ACHN (cell line): ENCODE measurements around the gene OLFM1.

Experiments used
- DNase-seq: peaks from one replicate; pipeline ENCODE4 v3.0.0-alpha.2; 2015
- in situ Hi-C: cut with HindIII; loops from 2 replicates; pipeline ENCODE4 v1.10.0; 2017; ENCODE audit warnings: low sequenced_read_pairs, low pct_ligation_motif_present, low pct_unique_long_range_greater_than_20kb

OLFM1 gene

DNA sequence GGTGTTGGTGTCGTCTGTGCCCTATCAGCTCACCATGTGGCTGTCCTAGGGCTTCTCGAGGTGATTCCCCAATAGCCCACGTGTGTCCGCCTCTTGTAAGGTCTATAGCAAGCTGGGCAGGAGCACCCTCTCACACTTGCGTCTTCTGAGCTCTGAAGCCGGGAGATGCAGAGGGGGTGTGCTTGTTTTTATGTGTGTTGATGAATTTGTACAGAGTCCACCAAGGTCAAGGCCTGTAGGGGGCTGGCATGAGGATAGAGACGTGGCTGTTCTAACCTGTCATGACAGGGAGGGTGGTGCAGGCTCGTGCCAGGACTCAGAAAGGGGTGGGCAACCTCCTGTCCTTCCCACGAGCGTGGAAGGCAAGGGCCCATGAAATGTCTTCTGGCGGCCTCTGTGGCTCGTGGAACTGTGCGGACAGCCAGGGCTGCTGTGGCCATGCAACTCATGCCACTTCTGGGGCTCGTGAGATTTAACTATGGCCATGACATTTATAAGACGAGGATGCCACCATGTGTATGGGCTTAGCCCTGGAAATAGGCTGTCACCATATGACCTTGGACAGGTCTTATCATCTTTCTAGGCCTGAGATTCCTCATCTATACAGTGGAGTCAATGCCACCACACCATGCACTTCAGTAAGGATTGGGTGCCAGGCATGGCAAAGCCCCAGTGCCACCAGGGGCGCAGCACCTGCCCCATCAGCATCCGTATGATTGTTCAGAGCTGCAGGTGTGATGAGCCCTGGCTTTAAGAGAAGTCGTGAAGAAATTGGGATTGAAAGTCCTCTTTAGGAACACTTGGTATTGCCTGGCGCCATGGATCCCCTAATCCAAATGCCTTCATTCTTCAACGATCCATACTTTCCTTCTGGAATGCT, 2.3 kb upstream of the OLFM1 start:
- no peak for DNase-seq
- in situ Hi-C loops: no loop called here

DNA sequence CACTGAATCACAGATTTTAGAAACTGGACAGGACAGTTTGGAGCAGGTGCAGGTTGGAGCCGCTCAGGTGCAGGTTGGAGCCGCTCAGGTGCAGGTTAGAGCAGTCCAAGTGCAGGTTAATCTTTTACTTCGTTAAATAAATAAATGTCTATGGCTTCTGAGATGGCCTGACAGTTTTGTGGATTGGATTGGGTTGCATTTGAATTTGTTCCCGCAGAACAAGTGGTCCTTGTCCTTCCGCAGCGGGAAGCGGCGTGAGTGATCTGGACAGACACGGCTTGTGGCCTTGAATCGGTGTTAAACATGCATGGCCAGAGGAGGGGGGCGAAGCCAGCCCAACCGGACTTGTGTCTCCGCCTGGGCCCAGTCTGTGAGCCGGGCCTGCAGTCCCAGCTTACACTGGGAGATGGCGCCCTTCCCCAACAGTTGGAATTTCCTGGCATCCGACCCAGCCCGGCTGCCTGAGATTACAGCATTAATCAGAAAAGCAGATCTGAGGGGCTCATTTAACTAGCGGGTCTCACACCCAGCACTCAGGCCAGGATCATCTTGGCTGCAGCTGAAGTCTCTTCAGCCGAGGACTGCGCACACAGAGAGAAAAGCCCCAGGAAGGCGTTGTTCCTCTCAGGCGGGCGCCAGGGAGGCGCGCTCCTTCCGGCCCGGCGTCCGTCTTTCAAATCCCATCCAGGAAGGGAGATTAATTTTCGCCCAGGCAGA, 1.5 kb upstream of the OLFM1 start:
- DNase-seq: peak; percentile 51
- in situ Hi-C loops: no loop called here

DNA sequence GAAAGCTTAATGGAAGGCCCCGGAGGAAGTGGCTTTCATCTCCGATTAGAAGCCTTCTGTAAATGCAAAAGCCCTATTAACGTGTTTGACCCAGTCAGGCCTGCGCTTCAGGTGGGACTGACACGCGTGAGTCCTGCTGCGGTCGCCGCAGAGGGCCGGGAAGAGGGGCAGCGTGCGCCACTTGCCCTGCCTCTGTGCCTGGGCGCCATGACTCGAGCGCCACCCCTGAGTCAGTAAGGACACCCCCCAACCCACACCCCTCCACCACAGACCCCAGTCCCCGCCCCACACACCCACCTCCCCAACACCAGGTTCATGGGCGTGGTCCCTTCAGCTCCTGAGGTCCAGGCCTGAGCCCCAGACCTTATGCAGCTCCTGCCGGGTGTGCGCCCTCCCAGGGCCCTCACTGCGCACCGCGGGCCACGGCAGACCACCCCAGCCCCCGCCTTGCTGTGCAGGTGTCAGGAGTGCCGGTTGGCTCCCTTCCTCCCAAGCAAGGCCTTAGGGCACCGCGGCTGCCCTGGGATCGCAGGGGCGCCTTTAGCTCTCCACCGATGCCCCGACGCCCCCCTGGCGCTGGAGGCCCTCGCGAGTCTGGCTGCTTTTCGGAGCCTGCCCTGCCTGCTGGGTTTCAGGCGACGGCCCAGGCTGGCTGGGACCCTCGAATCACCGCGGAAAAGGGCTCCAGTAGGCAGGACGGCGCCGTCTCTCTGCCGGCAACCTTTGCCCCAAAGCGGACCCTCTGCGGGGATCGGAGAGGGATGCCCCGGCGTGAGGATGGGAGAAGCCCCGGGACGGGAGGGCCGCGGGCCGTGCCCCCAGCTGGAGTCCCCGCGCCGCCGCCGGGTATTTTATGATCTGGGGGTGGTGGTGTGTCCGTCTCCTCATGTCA, 625 bp upstream of the OLFM1 start:
- in situ Hi-C loops: no loop called here
- no peak for DNase-seq

DNA sequence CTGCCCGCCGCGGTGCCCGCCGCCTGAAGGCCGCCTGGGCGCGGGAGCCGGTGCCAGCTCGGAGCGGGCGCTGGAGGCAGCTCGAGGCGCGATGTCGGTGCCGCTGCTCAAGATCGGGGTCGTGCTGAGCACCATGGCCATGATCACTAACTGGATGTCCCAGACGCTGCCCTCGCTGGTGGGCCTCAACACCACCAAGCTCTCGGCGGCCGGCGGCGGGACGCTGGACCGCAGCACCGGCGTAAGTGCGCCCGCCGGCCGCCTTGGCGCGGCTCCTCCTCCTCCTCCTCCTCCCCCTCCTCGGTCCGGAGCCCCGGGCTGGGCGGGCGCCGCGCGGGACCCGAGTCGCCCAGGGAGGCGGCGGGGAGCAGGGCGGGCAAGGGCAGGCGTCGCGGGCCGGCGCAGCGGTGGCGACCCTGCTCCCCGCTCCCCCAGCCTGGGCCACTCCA, 455 bp downstream of the OLFM1 start:
- in situ Hi-C loops: no loop called here
- no peak for DNase-seq

DNA sequence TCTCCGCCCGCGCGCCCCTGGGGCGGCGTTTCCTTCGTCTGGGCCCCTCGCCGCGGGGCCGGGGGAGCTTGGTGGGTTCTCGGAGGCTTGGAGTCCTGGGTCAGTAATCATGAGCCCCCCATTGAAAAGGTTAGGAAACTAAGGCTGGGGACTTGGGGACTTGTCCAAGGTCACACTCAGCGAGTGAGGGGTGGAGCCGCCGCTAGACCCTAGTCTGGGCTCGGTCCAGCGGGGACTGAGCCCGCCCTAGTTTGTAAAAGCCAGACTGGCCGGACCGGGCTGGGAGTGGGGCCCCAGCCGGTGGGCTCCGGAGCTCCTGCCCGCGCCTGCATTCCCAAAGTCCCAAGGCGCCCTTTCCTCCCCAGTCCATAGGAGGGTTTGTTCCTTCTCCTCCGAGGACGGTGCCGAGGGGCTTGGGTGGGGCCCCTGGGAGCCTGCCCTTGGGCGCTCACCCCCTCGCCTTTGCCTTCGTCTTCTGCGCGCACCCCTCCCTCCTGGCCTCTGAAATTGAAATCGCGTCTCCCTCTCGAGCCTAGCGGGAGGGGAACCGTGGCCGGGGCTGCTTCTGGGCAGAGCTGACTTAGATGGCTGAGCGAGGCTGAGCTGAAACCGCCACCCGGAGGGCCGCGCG, 995 bp downstream of the OLFM1 start:
- in situ Hi-C loops: no loop called here
- no peak for DNase-seq

DNA sequence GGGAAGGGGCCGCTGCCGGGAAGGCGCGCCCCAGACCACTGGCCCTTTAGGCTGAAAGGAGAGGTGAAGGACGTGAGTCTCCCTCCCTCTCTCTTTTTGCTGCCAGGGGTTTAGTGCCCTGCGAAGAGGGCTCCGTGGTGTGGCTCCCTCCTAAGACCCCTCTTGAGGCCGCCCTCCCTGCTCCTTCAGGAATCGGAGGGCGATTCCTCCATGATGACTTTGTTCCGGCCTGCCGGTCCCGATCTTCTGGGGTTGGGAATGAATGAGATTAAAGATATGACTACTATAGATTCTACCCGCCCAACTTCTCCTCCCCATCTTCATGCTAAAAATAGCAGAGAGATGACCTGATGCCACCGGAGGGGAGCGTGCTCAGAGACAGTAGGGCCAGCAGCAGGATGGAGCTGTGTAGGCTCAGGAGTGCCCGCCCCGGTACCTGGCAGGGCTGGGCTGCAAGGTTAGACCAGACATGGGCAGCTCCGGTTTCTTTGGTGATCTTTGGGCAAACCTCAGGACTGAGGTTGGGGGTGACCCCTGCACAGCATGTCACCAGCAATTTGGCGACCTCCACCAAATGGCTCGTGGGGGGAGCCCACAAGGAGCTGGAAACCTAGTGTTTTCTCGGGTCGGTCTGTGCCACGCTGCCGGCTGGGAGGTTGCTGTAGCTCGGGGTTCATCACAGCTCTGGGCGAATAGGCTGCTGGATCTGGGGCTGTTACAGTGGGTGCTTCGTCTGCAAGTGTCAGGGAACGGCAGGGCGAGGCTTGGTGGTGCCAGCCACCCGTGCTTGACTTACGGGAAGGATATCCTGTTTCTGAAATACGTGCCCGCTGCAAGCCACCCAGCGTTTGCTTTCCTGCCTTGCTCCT, 1.7 kb downstream of the OLFM1 start:
- DNase-seq: no peak
- in situ Hi-C loops: no loop called here

DNA sequence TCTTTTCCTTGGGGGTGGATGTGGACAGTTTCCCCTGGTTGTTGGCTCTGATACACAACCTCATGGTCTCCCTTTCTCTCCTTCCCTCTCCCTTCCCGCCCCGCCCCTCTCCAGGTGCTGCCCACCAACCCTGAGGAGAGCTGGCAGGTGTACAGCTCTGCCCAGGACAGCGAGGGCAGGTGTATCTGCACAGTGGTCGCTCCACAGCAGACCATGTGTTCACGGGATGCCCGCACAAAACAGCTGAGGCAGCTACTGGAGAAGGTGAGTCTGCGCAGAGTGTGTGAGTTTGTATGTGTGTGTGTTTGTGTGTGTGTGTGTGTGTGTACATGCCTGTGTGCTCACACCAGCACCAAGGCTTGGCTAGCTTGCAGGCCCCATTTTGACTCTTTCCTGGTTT, 2.6 kb downstream of the OLFM1 start:
- in situ Hi-C loops: no loop called here
- no peak for DNase-seq

DNA sequence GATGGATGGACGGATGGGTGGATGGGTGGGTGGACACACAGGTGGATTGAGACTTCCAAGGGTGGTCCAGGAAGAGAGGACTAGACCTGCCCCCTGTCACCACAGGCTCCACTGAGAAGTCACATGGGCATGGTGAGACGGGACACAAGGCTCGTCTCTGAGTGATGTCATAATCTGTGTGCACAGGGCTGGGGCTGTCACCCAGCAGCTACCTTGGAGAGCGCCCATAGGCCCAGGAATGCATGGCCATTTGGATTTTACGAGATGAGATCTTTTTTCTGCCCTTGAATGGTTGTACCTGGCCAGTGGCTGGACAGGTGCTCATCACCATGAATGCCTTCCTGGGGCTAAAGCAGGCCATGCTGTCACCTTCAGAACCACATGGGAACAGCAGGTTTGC, 3.1 kb downstream of the OLFM1 start:
- in situ Hi-C loops: no loop called here
- no peak for DNase-seq

DNA sequence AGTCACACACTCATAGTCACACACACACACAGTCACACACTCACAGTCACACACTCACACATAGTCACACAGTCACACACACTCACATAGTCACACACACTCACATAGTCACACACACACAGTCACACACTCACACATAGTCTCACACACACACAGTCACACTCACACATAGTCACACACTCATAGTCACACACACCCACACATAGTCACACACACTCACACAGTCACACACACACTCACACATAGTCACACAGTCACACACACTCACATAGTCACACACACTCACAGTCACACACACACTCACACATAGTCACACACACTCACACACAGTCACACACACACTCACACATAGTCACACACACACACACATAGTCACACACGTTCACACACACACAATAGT, 4.1 kb downstream of the OLFM1 start:
- DNase-seq: no peak
- in situ Hi-C loops: no loop called here

DNA sequence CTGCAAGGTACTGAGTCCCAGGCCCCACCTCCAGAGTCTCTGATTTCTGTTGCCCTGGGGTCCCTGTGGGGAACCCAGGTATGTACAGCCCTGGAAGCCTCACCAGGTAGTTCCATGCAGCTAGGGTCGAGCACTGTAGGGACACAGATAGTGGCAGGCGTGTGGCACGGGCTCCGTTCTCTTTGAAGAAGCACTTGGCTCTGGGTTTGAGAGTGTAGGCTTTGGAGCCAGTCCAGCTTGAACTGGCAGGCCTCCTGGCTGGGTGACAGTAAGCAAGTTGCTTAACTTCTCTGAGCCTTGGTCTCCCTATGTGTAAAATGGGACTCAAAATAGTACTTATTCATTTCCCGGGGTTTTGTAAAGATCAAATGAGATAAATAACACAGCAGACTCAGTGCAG, 5.6 kb downstream of the OLFM1 start:
- no peak for DNase-seq
- in situ Hi-C loops: no loop called here

DNA sequence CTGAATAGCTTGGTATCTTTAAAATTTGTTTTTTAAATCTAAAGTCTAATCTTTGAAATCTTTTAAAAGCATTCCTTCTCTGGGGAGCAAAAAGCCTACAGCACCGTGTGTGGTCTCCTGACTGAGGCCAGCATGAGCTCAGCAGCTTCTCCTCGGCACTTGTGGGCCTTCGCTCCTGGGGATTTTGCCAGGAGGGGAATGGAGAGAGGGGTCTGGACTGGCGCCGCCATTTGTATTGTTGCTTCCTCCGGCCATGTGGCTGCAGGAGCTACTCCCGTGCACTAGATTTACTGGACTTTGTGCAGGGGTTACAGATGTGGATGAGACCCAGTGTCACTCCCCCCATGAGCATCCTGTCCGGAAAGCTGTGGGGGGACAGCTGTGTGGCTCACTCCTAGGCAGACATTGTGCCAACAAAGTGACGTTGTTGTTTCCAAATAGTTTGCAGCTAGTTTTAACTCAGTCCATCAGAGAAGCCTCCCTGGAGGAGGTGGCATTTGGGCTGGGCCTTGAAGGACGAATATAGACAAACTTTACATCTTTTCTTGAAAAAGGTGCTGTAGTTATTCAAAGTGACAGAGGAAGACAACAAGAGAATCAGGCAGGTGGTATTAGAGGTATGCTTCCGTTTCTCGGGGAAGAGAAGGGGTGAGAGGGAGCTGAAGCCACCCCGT, 6.6 kb downstream of the OLFM1 start:
- DNase-seq: no peak
- in situ Hi-C loops: no loop called here

DNA sequence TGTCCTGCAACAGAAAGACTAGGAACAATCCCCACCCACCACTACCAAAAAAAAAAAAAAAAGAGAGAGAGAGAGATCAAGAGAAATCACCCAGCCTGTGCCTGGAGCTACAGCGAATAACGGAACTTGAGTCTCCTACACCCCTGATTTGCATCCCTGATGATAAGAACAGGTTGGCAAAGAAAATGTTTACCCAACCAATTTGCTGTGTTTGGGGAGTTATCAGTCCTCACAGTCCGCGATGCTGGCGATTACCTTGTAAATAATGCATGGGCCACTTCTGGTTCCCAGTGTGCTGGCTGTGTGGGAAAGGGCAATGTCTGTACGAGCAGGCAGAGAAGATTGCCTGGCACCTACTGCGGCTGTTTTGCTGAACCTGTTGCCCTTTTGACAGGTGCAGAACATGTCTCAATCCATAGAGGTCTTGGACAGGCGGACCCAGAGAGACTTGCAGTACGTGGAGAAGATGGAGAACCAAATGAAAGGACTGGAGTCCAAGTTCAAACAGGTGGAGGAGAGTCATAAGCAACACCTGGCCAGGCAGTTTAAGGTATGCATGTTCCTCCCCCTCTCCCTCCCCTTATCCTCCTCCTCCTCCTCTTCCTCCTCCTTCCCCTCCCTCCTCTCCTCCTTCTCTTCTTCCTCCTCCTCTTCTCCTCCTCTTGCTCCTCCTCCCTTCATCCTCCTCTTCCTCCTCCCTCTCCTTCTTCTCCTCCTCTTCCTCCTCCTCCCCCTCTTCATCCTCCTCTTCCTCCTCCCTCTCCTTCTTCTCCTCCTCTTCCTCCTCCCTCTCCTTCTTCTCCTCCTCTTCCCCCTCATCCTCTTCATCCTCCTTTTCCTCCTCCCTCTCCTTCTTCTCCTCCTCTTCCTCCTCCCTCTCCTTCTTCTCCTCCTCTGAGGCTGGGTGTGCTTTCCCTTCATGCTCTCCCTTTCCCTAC, 8.3 kb downstream of the OLFM1 start:
- no peak for DNase-seq
- in situ Hi-C loops: no loop called here

DNA sequence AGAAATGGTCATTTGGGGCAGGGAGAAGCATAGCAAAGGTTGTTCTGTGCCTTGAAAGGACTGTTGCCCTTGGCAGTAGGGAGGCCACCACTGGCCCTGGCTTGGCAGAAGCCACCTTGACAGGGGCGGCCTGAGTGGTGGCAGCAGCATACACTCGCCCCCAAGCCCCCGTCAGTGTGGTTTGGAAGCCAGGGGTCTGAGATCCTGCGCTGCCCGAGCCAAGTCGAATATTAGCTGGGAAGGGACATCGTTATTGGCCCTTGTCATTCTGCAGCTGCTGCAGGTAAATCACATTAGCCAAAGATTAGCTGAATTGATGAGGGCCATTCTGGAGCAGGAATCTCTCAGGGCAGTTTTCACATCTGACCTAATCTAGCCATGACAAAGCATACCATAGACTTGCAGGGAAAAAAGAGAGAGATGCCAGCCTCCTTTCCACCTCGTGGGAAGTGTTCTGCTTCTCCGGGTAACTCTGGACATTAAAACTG, 9.0 kb downstream of the OLFM1 start:
- in situ Hi-C loops: no loop called here
- no peak for DNase-seq

DNA sequence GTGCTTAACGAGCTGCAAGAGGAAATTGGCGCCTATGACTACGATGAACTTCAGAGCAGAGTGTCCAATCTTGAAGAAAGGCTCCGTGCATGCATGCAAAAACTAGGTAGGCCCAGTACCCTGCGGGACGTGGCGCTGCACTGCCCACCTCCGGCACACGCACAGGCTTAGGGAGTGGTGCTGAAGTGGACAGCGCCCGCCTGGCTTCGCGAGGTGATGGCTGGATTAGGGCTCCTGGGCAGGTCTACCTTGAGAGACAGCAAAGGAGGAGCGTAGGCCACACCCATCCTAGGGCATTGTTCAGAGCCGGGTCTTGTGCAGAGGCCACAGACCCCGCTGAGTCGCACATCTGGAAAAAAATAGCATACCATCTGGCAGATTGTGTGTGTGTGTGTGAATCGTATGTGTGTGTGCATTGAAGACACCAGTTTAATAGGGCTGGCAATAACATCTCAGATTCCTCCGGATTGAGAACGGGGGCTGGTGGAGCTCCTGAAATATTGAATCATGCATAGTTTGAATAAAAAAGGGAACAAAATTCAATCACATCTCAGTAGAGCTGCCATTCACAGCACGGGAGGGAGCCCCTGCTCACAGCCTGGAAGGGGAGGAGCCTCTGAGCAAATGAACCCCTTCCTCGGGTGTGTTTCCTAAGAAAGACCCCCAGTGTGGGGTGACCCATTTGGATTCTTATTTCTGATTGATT, 11.1 kb downstream of the OLFM1 start:
- DNase-seq: peak; percentile 28
- in situ Hi-C loops: no loop called here

DNA sequence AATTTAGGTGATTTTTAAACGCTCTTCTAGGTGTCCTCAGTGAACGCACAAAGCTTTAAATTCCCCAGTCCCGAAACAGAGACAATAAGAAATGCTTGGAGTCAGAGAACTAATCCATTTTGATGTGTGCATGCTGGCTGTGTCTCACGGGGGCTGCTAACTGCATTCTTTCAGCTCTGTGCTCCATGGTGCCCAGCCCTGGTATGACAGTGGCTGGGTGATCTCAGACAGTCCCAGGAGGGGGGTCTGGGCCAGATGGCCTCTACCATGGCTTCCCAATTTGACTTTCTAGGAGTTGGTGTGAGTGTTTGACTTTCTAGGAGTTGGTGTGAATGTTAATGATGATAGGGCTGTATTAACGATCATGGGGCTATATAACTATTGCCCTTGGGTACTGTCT, 12.1 kb downstream of the OLFM1 start:
- in situ Hi-C loops: no loop called here
- DNase-seq: no peak

DNA sequence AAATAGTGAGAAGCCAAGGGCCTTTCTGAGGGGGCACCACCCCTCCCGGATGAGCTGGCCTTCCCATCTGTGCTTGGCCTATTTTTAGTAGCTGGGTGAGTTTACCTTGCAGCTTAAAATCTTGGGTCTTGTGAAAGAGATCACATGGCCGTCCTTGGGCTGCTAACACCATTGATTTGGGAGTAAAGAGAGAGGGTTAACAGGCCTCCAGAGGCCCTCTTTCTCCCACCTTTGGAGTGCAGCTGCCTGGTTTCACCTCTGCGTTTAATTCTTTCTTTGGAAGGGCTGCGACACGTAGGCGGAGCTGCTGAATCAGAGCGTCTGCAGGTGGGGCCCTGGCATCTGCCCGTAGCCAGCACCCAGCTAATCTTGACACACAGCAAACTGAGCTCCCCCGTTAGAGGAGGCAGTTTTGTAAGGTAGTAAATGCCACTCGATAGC, 12.8 kb downstream of the OLFM1 start:
- in situ Hi-C loops: no loop called here
- DNase-seq: no peak
